IgD-negative memory B cell (primary cell): Measurements from ENCODE around the gene SDHA. TPM values are rescaled to one million over a fixed set of nuclear protein-coding genes. Genes with fewer than 3 reads are reported as not detected.
"Not testable (repeated sequence)": the region's sequence is repeated elsewhere in the genome, so short reads cannot be mapped to it uniquely, and the experiment has no call there.

Experiments
- H3K27ac Mint-ChIP-seq, 3 donors: one replicate each; pipeline ENCODE4 v1.8.0; 2020 to 2022; ENCODE audit warnings: mild to moderate bottlenecking in 3 of 3, mixed read lengths in 3 of 3, moderate library complexity in 1 of 3
- H3K27me3 Mint-ChIP-seq: one replicate; pipeline ENCODE4 v1.8.0; 2021; ENCODE audit warnings: mixed read lengths
- H3K36me3 Mint-ChIP-seq: one replicate; pipeline ENCODE4 v1.8.0; 2020; ENCODE audit warnings: mild to moderate bottlenecking, mixed read lengths
- H3K4me1 Mint-ChIP-seq, 3 donors: one replicate each; pipeline ENCODE4 v1.8.0; 2020 to 2022; ENCODE audit warnings: mixed read lengths in 3 of 3, mild to moderate bottlenecking in 1 of 3
- H3K4me3 Mint-ChIP-seq, 4 donors: one replicate each; pipeline ENCODE4 v1.8.0; 2020 to 2022; ENCODE audit warnings: mild to moderate bottlenecking in 4 of 4, mixed read lengths in 4 of 4, moderate library complexity in 3 of 4
- H3K9me3 Mint-ChIP-seq, 3 donors: one replicate each; pipeline ENCODE4 v1.8.0; 2020 to 2021; ENCODE audit warnings: mixed read lengths in 3 of 3, mild to moderate bottlenecking in 1 of 3
- polyA plus RNA-seq: library from polyadenylated mRNA; unstranded; fragments of 300-500 nt; fragmentation: Illumina TruSeq; gene quantifications from one replicate; pipeline ENCODE4 v1.2.3, GENCODE V29; 2021

SDHA gene
- polyA plus RNA-seq, result 177 TPM

GRCh38 chr5:217494-218456 lies at the start of gene SDHA, which contains the start of gene CCDC127:
SDHA (plus strand) TSS chr5:218320; CDS start chr5:218356, 36 bp downstream.
CCDC127 (minus strand) TSS chr5:218153; CDS start chr5:216849, 1,304 bp downstream.
- not testable (repeated sequence) for H3K27me3 Mint-ChIP-seq, H3K36me3 Mint-ChIP-seq, H3K9me3 Mint-ChIP-seq
- peak within 1 kb of the TSS; percentile 93 to 98 (median 97) for H3K4me3 Mint-ChIP-seq
- peak within 1 kb of the TSS; percentile 94 to 100 (median 97) for H3K27ac Mint-ChIP-seq
- H3K4me1 Mint-ChIP-seq, result peaks cover 23 to 45% (median 42%) of the 10 kb centered on the region in 3 donors

DNA sequence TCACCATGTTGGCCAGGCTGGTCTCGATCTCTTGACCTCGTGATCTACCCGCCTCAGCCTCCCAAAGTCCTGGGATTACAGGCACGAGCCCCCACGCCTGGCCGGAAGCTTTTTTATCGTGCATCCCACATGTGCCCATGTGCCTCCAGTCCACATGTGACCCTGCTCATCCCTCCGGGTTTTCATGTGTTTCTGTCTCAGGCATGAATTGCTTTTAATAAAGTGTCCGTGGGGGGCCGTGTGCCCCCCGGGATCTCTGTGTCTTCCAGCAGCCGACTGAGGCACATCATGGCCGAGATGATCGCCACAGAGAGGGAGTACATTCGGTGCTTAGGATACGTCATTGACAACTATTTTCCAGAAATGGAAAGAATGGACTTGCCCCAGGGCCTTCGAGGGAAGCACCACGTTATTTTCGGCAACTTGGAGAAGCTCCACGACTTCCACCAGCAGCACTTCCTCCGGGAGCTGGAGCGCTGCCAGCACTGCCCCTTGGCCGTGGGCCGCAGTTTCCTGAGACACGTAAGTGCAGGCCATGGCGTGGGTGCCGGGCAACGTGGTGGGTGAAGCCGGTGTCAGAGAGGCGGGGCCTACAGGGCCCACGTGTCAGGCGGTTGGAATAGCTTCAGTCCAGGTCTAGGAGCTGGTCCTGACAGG lies 48.9 kb upstream of the SDHA start:
- Mint-ChIP-seq H3K36me3 (no peaks in the 10 kb centered on the region), H3K27me3 (peaks cover 8% of the 10 kb centered on the region), H3K4me3 (no peak overlapping the region), H3K4me1 (peaks cover 0 to 2% (median 0%) of the 10 kb centered on the region in 3 donors), H3K27ac (no peak overlapping the region), H3K9me3 (no peaks in the 10 kb centered on the region)

DNA sequence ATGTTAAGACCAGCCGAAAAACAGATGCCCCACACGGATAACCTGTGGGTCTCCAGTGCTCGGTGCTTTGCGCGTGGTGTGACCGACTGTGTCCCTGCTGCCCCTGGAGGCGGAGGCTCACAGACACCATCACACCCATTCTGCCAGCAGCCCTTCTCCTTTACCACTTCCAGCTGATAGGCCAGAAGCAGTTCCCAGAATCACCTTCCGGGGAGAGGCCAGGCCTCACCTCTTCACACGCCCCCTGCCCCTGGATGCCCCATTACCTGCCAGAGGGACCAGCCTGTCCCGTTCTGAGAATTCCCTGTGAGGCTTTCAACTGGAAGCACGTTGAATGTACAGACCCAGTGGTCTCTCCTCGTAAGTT lies 48.4 kb upstream of the SDHA start:
- H3K27me3 Mint-ChIP-seq, result peaks cover 8% of the 10 kb centered on the region
- H3K27ac Mint-ChIP-seq, result no peak overlapping the region
- peaks cover 0 to 2% (median 0%) of the 10 kb centered on the region in 3 donors for H3K4me1 Mint-ChIP-seq
- H3K4me3 Mint-ChIP-seq, result no peak overlapping the region
- H3K36me3 Mint-ChIP-seq, result no peaks in the 10 kb centered on the region
- H3K9me3 Mint-ChIP-seq, result no peaks in the 10 kb centered on the region

- no peak overlapping the region for H3K27ac Mint-ChIP-seq
- H3K27me3 Mint-ChIP-seq, result peaks cover 10% of the 10 kb centered on the region
- H3K4me1 Mint-ChIP-seq, result peaks cover 0 to 2% (median 0%) of the 10 kb centered on the region in 3 donors
- H3K4me3 Mint-ChIP-seq, result peak overlapping the region in 1 of 4 donors; percentile 39
- H3K36me3 Mint-ChIP-seq, result no peaks in the 10 kb centered on the region
- no peaks in the 10 kb centered on the region for H3K9me3 Mint-ChIP-seq
These were observed 46.9 kb upstream of the SDHA start for GRCh38 chr5:170971-171800.

GRCh38 chr5:171801-172331 lies 46.3 kb upstream of the SDHA start:
- Mint-ChIP-seq H3K27ac (no peak overlapping the region), H3K4me3 (no peak overlapping the region), H3K4me1 (peaks cover 0 to 2% (median 0%) of the 10 kb centered on the region in 3 donors), H3K27me3 (peaks cover 10% of the 10 kb centered on the region), H3K9me3 (no peaks in the 10 kb centered on the region), H3K36me3 (no peaks in the 10 kb centered on the region)

GRCh38 chr5:172421-172820 lies 45.7 kb upstream of the SDHA start:
- H3K36me3 Mint-ChIP-seq, result no peaks in the 10 kb centered on the region

DNA sequence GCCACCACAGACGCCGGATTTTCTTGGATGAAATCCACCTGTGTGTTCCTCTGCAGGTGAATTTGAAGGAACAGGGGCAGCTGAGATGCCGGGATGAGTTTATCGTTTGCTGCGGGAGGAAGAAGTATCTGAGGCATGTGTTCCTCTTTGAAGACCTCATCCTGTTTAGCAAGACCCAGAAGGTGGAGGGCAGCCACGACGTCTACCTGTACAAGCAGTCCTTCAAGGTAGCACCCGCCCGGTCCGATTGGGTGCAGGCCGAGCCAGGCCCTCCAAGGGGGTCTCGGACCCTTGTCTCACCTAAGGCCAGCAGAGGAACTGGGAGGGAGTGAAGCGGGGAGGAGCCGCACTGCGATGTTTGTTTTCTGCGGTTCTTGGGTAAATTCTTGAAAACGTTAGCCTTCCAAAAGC lies 45.3 kb upstream of the SDHA start:
- no peak overlapping the region for H3K4me3 Mint-ChIP-seq
- H3K9me3 Mint-ChIP-seq, result no peaks in the 10 kb centered on the region
- no peak overlapping the region for H3K27ac Mint-ChIP-seq
- peaks cover 0 to 2% (median 0%) of the 10 kb centered on the region in 3 donors for H3K4me1 Mint-ChIP-seq
- H3K36me3 Mint-ChIP-seq, result no peaks in the 10 kb centered on the region
- peaks cover 10% of the 10 kb centered on the region for H3K27me3 Mint-ChIP-seq

More at GRCh38 chr5:172421-172820, 45.7 kb upstream of the SDHA start:
- Mint-ChIP-seq H3K27ac (no peak overlapping the region), H3K4me1 (peaks cover 0 to 2% (median 0%) of the 10 kb centered on the region in 3 donors), H3K27me3 (peaks cover 10% of the 10 kb centered on the region), H3K4me3 (no peak overlapping the region), H3K9me3 (no peaks in the 10 kb centered on the region)

GRCh38 chr5:173392-174290 lies 44.5 kb upstream of the SDHA start:
- no peak overlapping the region for H3K4me3 Mint-ChIP-seq
- H3K4me1 Mint-ChIP-seq, result peaks cover 0 to 2% (median 0%) of the 10 kb centered on the region in 3 donors
- no peak overlapping the region for H3K27ac Mint-ChIP-seq
- H3K9me3 Mint-ChIP-seq, result no peaks in the 10 kb centered on the region
- H3K36me3 Mint-ChIP-seq, result no peaks in the 10 kb centered on the region
- H3K27me3 Mint-ChIP-seq, result peaks cover 11% of the 10 kb centered on the region

GRCh38 chr5:174291-174600 lies 43.9 kb upstream of the SDHA start:
- Mint-ChIP-seq H3K27ac (peak overlapping the region in 1 of 3 donors; percentile 67), H3K4me3 (no peak overlapping the region), H3K27me3 (peaks cover 11% of the 10 kb centered on the region), H3K36me3 (no peaks in the 10 kb centered on the region), H3K4me1 (peaks cover 0 to 2% (median 0%) of the 10 kb centered on the region in 3 donors), H3K9me3 (no peaks in the 10 kb centered on the region)

GRCh38 chr5:174876-175465 lies 43.1 kb upstream of the SDHA start:
- no peaks in the 10 kb centered on the region for H3K9me3 Mint-ChIP-seq
- peaks cover 11% of the 10 kb centered on the region for H3K27me3 Mint-ChIP-seq
- no peak overlapping the region for H3K4me3 Mint-ChIP-seq
- no peak overlapping the region for H3K27ac Mint-ChIP-seq
- no peaks in the 10 kb centered on the region for H3K36me3 Mint-ChIP-seq
- peaks cover 0 to 2% (median 0%) of the 10 kb centered on the region in 3 donors for H3K4me1 Mint-ChIP-seq

DNA sequence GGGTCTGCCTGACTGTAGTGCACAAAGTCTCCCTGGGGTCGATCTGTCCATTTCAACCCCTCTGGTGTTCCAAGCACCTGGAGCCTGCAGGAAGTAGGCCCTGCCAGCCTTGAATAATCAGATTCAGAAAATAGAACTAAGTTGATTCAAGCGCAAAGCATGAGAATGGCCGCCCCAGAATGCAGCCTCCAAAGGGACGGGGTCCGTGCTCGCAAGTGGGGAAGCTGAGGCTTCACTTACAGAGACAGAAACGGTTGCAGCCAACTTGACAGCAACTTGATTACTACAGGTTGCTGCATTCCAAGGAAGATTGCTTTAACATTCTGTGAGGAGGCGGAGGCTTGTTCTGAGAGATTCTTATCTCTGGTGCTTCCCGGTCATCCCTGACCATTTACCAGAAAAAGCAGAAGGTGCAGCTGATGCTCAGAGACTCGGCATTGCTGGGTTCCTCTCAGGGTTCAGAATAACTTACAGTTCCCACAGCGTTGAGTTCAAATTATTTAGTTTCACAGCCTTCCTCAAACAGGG lies 41.8 kb upstream of the SDHA start:
- Mint-ChIP-seq H3K9me3 (no peaks in the 10 kb centered on the region), H3K27me3 (peaks cover 17% of the 10 kb centered on the region), H3K4me1 (peaks cover 0 to 2% (median 0%) of the 10 kb centered on the region in 3 donors), H3K27ac (no peak overlapping the region), H3K4me3 (no peak overlapping the region), H3K36me3 (no peaks in the 10 kb centered on the region)

- Mint-ChIP-seq H3K36me3 (no peaks in the 10 kb centered on the region), H3K27ac (no peak overlapping the region), H3K4me3 (no peak overlapping the region), H3K27me3 (peaks cover 13% of the 10 kb centered on the region), H3K4me1 (peaks cover 0 to 2% (median 0%) of the 10 kb centered on the region in 3 donors), H3K9me3 (no peaks in the 10 kb centered on the region)
These were observed 40.0 kb upstream of the SDHA start for GRCh38 chr5:178110-178509.

GRCh38 chr5:179401-179800 lies 38.7 kb upstream of the SDHA start:
- Mint-ChIP-seq H3K27ac (no peak overlapping the region), H3K27me3 (peaks cover 9% of the 10 kb centered on the region), H3K4me1 (no peaks in the 10 kb centered on the region), H3K36me3 (no peaks in the 10 kb centered on the region), H3K9me3 (no peaks in the 10 kb centered on the region), H3K4me3 (no peak overlapping the region)
